ENCODE data around the gene NKRF.

DNA sequence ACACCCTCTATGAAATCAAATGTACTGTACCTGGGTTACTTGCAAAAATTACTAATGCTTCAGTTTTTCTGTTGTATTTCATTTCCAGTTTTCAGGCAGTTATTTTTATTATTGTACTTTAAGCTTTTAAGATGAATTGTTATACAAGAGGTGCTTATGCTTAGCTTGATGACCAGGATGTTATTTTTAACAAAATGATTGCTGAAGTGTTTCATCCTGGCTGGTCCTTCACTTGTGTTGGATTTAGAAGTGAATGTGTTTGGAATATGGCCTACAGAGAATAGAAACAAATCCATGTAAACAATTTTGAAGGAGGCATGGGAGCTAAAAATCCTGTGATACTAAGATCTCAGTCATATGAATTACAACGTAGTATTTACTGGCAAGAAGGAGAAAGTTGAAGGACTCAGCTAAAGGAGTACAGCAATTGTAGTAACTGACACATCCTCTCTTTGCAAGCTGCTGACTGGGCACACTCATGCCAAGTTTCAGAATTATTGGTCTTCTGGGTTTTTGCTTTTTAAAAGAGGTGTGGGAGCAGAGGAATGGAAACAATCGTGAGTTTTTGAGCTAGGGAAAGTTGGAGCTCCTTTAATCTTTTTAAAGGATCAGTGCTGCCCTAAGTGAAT, 22.7 kb downstream of the NKRF start:
- no peak for TF ChIP-seq ZXDB (tag by site-specific recombination; IDR thresholded peaks at IDR 0.05)
- TF ChIP-seq KLF16 (tag by site-specific recombination; IDR thresholded peaks at IDR 0.05) = no peak

All from HEK293 (cell line).